GM18498 (cell line): ENCODE results near the gene GALR3.

ENCODE experiments used
- ATAC-seq: cut with Tn5 transposase; IDR thresholded peaks from one replicate; pipeline ENCODE4 v1.9.1; 2021; ENCODE audit warnings: mild to moderate bottlenecking, moderate library complexity; ENCODE audit not compliant: unreplicated experiment

The GALR3 gene

DNA sequence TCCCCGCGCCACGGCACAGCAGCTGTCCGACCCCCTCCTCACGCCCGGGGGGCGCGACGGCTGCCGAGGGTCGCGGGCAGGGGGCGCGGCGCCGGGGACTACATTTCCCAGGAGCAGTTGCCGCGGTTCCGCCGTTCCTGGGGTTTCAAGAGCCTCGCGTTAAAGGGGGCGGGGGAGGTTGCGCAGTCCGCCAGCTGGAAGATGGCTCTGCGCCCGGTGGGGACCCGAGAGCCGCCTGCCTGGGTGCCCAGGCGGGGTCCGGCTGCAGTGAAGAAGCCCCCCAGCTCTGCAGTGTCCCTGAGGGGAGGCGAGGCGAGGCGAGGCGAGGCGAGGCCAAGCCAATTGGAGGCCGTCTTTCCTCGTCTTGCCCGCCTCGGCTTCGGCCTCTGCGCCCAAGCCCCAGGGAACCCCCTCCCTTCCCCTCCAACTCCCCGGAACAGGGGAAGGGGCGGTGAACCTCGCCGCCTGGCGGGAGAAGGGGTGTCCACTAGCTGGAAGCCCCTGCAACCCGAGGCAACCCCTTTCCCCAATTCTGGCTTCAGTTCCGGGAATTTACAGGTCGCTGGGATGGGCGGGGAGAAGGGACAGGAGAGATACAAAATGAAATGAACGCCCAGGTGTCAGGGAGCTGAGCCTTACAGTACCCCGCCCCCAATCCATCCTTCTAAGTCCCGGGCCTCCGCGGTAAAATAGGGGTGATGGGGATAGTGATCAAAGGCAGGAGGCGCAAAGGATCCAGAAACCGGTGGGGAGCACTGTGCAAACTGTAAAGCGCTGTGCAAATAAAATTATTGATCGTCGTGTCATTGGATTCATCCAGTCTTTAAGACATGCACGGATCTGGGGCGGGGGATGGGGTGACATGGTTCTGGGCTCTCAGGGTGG, 20.6 kb upstream of the GALR3 start:
- no peak for ATAC-seq

DNA sequence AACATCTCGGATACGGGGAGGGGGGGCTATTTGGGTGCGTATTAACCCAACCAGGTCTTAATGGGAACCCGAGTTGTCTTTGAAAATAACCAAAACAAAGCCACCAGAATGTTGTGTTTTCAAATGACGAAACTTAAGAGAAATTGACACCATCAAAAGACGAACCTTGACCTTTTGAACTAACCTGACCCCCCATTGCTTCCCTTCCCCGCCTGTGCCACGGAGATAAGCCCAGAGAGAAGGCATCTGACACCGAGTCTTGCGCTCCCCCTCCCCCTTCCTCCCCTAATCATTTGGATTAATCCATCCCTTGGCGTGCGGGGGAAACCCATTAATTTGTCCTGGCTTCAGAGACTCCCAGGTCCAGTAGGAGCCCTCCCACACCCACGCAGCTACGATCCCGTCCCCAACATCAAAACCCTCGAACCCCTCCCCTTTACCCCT, 20.0 kb upstream of the GALR3 start:
- no peak for ATAC-seq

DNA sequence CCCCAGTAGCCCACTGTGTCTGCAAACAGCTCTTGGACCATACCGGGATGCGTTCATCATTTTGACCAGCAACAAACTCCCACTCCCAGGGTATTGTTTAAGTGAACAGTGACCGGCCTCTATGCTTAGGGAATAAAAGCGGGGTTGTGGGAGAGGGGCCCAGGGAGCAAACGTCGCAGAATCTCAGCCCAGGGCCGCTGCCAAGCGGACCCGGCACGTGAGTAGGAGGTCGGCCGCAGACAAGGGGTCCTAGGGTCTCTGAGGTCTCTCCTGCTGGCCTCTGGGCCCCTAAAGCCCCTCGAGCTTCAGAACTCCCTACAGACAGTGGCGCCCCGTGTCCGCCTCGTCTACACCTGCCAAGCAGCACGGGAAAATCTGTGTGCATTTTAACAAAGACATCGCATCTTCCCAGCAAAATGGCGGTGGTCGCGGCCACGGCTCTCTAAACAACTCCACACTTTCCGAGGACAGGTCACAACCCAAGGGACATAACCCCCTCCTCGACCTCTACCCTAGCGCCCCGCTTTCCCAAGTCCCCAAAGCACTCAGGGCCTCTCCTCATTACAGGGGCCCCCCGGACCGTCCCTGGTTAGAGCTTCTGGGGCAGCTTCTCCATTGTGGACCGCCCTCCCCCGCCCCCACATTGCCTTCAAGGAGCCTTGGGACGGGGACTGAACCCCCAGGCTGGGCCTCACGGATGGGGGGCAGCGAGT, 19.4 kb upstream of the GALR3 start:
- ATAC-seq, result no peak

DNA sequence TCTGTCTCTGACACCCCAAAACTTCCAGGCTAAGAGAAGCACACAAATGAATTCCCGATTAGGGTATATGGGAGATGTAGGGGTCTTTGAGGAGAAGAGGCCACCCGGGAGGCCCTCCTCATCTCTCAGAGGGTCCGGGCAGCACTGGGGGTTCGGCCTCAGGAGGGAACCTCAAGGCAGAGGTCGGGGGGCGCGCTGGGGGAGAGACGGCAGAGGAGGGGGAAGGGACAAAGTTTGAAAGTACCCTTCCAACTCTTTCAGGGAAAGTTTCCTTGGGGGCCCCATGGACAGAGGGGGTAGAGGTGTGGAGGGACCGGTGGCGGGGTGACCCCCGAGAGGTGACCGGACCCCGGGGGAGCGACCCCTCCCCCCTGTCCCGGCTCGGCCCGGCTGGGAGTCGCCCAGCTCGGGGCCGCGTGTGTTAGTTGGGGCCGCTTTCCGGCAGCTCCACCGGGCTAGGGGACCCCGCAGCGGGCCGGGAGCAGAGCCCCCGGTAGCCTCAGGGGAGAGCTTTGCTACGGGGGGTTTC, 18.8 kb upstream of the GALR3 start:
- ATAC-seq, result no peak

DNA sequence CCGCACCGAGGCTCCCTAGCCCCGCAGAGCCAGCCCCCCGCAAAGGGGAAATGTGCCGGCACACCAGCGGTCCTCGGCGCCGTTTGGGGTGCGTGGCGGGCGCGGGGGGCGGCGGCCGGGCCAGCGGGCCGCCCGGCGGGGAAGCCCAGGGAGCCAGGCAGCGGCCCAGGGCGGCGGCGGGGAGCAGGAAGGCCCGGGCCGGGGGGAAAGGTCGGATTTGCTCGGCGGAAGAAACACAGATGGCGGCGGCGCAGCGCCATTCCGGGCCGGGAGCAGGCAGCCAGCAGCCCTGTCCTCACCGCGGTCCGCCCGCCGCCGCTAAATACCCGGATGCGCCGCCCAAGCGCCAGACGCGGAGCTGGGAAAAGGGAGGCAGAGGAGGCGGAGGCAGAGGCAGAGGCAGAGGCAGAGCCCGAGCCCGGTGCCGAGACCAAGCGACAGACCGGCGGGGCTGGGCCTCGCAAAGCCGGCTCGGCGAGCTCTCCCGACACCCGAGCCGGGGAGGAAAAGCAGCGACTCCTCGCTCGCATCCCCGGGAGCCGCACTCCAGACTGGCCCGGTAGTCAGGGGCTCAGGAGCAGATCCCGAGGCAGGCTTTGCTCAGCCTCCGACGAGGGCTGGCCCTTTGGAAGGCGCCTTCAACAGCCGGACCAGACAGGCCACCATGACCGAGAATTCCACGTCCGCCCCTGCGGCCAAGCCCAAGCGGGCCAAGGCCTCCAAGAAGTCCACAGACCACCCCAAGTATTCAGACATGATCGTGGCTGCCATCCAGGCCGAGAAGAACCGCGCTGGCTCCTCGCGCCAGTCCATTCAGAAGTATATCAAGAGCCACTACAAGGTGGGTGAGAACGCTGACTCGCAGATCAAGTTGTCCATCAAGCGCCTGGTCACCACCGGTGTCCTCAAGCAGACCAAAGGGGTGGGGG, 18.0 kb upstream of the GALR3 start:
- no peak for ATAC-seq

DNA sequence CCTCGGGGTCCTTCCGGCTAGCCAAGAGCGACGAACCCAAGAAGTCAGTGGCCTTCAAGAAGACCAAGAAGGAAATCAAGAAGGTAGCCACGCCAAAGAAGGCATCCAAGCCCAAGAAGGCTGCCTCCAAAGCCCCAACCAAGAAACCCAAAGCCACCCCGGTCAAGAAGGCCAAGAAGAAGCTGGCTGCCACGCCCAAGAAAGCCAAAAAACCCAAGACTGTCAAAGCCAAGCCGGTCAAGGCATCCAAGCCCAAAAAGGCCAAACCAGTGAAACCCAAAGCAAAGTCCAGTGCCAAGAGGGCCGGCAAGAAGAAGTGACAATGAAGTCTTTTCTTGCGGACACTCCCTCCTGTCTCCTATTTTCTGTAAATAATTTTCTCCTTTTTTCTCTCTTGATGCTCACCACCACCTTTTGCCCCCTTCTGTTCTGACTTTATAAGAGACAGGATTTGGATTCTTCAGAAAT, 17.3 kb upstream of the GALR3 start:
- ATAC-seq, result no peak

DNA sequence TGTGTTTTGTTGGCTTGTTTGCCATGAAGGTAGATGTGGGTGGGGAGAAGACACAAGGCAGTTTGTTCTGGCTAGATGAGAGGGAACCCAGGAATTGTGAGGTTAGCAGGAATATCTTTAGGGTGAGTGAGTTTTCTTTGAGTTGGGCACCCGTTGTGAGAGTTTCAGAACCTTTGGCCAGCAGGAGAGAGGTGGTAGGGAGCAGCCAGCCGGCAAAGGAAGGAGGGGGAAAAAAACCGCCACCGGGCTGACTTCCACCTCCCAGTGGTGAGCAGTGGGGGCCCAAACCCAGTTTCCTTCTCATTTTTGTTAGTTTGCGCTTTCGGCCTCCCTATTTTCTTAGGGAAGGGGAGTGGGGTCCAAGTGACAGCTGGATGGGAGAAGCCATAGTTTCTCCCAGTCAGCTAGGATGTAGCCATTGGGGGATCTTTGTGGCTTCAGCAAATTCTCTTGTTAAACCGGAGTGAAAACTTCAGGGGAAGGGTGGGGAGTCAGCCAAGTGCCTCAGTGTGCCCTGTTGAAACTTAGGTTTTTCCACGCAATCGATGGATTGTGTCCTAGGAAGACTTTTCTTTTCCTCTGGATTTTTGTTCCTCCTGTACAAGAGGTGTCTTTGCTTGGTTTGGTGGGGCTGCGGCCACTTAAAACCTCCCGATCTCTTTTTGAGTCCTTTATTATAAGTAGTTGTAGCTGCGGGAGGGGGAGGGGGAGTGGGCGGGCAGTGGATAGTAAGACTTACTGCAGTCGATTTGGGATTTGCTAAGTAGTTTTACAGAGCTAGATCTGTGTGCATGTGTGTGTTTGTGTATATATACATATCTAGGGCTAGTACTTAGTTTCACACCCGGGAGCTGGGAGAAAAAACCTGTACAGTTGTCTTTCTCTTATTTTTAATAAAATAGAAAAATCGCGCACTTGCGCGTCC, 16.5 kb upstream of the GALR3 start:
- ATAC-seq, result no peak

DNA sequence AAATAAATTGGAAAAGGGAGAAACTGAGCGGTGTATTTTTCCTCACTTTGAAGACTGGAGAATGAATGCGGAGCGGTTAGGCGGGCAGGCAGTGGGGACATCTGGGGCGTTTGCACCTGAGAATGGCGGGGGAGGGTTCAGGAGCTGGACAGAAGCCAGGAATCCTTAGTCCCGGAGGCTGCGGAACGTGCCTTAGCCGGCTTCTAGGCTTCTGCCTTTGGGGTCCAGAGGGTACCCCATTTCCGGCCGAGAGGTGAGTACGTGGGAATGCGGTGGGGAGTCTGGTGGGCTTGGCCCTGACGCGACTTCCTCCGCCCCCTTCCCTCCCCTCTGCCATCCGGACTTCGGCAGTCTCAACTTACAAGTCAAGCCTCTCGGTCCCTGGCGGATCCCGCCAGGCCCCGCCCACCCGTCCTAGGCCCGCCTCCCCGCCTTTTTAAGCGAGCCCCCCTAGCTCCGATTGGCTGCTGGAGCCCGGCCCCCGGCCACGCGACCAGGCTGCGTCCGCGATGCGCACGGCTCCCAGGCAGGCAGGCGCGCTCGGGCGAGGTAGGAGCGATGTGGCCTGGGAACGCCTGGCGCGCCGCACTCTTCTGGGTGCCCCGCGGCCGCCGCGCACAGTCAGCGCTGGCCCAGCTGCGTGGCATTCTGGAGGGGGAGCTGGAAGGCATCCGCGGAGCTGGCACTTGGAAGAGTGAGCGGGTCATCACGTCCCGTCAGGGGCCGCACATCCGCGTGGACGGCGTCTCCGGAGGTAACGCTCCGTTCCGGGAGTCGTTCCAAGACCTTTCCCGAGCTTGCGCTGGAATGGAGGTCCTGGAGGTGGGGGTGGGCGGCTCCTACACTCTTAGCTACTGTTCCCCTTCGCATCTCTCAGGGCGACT, 15.5 kb upstream of the GALR3 start, which contains the start of gene GCAT:
TSS of gene GCAT (plus strand) at position 525 of the 884 bp plus-strand sequence. CDS start at position 559, 34 bp downstream.
- ATAC-seq, result peak; percentile 89

DNA sequence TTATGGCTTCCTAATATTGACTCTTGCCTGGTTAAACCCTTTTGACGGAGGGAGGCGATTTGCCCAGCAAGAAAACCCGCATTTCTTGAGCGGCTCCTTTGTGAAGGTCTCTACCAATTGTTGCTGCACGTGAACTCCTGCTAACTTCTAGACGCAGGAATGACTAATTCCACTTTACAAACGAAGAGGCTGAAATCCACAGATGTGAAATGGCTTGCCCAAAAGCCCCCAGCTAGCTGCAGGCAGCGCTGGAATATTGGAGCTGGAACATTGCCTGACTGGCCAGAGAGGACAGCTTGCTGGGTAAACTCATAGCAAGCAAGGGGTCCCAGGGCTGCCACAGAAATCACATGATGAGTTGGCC, 14.9 kb upstream of the GALR3 start:
- no peak for ATAC-seq

DNA sequence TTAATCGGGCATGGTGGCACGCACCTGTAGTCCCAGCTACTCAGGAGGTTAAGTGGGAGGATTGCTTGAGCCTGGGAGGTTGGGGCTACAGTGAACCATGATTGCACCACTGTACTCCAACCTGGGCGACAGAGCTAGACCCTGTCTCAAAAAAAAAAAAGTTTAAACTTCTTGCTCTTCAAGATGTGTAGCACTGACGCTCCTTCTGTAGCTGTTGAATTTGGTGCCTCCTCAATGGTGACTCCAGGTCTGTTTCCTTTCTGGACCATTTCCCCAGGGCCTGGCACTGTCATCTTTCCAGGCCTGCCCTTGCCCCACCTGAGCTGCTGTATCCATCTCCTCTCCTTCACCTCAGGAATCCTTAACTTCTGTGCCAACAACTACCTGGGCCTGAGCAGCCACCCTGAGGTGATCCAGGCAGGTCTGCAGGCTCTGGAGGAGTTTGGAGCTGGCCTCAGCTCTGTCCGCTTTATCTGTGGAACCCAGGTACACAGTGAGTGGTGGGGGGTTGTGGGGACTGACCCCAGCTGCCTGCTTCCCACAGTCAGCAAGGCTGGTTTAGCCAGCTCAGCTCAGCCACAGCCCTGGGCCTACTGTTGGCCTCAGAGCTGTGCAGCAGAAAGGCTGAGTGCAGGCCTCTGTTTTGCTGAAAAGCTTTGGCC, 13.4 kb upstream of the GALR3 start:
- no peak for ATAC-seq

DNA sequence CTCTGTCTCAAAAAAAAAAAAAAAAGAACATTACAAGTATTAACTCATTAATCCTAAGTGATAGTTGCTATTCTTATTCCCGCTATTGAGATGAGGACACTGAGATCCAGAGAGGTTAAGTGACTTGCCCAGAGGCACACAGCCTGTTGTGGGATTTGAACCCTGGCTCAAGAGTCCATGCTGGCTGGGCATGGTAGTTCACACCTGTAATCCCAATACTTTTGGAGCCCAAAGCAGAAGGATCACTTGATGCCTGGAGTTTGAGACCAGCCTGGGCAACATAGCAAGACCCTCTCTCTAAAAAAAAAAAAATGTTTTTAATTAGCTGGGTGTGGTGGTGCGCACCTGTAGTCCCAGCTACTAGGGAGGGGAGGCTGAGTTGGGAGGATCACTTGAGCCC, 11.3 kb upstream of the GALR3 start:
- no peak for ATAC-seq

DNA sequence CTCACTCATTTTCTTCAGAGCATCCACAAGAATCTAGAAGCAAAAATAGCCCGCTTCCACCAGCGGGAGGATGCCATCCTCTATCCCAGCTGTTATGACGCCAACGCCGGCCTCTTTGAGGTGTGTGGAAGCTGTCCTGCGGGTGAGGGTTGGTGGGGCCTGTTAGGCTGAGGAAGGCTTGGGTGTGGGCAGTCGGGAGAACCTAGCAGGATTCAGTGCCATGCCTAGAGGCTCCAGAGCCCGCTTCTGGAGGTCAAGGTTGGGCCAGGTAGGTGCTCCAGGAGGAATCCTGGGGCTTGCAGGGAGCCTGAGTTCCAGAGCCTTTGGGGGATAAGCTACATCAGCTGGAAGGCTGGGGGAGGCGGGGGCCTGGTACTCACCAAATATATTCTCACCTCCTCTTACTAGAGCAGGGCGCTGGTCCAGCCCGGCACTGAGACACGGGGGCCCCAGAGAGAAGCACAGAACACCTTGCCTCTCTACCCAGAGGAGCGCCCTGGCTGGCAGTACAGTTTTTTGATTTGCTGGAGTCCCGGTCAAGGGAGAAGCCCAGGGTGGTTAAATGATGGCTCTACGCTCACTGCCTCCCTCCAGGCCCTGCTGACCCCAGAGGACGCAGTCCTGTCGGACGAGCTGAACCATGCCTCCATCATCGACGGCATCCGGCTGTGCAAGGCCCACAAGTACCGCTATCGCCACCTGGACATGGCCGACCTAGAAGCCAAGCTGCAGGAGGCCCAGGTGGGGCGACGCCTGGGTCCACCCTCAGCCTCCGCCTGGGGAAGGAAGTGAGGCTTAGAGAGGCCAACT, 10.1 kb upstream of the GALR3 start:
- no peak for ATAC-seq

DNA sequence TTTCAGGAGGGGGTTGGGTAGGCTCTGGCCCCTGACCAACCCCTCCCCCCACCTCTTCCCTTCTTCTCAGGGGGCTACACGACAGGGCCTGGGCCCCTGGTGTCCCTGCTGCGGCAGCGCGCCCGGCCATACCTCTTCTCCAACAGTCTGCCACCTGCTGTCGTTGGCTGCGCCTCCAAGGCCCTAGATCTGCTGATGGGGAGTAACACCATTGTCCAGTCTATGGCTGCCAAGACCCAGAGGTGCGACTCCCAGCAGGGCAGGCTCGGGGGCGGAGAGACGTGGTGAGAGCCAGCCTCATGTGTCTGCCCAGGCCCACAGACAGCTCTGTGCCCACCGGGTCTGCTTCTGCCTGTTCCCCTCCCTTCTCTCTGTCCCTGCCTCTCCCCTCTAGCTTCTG, 7.6 kb upstream of the GALR3 start:
- ATAC-seq, result no peak

DNA sequence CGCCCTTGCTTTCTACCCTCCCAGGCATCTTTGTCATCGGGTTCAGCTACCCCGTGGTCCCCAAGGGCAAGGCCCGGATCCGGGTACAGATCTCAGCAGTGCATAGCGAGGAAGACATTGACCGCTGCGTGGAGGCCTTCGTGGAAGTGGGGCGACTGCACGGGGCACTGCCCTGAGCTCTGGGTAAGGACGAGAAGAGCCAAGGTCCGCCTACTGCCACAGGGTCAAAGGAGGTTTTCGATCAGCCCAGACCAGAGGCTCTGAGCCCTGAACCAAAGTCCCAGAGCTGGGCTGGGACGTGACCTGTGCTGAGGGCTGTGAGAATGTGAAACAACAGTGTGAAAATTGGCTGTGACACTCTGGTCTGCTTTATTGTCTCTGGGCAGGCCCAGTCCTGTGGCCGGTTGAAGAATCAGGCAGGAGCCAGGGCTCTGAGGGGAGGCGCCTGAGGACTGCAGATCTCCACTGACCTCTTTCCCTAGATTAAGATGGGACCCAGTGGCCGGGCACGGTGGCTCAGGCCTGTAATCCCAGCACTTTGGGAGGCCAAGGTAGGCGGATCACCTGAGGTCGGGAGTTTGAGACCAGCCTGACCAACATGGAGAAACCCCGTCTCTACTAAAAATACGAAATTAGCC, 6.5 kb upstream of the GALR3 start:
- ATAC-seq, result no peak

DNA sequence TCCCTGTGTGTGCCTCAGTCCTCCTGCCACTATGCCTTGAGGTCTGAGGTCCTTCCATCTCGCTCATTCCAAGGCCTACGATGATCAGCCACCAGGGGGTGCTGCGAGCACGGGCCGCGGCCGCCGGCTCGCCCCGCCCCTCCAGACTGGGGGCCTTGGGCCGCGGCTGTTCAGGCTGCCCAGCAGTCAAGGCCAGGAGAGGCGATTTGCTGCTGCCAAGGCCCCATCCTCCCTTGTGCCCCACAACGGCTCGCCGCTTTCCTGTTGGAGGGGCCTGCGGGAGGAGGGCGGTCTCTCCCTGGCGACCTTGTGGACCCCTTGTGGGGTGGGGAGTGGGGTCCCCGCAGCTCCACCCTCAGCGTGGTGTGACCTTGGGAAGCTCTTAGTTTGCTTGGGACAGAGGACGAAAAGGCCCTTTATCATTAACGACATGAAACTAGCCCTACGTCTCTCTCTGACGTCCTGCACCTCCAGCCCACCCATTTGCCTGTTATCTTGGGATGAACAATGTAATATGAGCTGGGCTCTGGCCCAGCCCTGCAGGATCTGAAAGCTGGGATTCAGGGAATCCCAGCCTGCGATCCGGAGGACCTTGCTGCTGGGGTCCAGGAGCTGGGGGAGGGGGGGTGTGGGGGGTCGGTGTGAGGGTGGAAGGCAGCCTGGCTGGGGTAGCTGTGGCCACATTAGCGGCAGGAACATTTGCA, 5.3 kb upstream of the GALR3 start:
- no peak for ATAC-seq

DNA sequence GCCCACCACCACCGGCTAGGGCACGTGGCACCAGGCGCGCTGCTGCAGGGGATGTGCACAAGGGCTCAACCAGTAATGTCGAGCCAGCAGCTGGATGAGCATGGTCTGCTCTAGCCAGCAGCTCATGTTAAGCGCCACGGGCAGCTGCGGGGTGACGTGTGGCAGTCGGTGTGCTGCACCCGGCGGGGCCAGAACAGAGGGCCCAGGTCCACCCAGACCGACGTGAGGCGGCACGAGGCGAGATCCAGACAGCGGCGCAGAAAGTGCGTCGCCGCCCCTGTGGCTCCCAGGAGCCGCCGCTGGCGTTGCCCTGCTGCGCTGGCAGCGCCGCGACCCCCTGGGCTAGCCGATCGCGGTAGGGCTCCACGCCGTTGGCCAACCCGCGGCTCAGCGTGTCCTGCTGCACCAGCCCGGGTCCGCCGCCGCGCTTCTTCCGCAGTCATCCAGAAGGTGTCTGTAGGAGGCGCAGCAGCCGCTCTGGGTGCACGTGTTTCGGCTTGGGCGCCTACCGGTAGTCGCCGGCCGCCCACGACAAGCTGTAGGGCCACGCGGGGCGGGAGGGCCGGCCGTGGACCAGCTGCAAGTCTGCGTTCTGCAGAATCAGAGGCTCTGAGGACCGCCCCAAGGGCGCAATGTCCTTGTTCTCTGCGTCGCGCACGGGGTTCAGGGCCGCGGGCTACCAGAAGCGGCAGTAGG, 4.6 kb upstream of the GALR3 start:
- ATAC-seq, result peak; percentile 54
